IPS-NIHi7 (cell line): ENCODE results near the gene MRPL30.
"Not testable (repeated sequence)": the region's sequence is repeated elsewhere in the genome, so short reads cannot be mapped to it uniquely, and the experiment has no call there.

Source experiments
- DNase-seq: peaks from one replicate; pipeline ENCODE4 v3.0.0; 2012; ENCODE audit warnings: mixed read lengths; ENCODE audit errors: extremely low spot score

The MRPL30 gene

DNA sequence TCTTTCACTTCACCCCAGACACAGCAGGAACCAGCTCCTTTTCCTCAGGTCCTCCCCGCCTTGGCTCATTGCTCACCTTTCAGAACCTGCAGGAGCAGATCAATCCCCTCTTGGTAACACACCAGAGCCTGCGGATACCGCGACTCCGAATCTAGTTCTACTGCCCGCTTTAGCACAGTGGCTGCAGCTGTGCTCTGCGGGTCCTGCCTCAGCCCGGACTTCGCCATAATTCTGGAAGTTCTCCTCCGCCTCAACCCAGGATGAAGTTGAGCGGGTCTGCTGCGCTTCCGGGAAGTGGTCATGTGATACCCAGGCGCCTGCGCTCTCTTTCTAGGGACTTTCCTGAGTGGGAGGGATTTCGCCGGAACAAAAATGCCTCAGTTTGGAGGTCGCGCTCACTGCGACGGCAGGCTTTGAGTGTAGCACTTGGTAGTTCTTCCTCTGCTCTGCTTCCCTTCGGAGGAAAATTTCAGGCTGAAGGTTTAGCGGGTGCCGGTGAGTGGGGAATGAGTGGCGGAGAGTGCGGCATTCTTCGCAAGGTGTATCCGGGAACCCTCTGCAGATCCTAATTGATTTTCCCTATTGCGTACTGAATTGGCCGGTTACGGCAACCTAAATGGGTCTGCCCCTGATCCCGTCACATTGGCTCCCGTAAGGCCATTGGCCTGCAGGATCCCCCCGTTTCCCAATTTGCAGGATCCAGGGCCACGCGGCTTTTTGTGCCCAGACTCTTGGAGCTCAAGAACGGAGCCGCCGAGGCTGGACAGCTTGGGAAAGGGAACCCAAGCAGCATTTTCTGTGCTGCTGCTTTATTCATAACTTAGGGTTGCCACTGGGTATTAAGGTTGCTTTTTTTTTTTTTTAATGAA lies at the start of gene MRPL30, which contains the start of gene MITD1:
Gene MRPL30 (plus strand): TSS at position 430 of the 869 bp plus-strand sequence. CDS start 5,020 bp downstream, outside the sequence.
Gene MITD1 (minus strand): TSS at position 304 of the 869 bp plus-strand sequence. CDS start 77 bp downstream, at position 227.
- DNase-seq = peak; percentile 89

DNA sequence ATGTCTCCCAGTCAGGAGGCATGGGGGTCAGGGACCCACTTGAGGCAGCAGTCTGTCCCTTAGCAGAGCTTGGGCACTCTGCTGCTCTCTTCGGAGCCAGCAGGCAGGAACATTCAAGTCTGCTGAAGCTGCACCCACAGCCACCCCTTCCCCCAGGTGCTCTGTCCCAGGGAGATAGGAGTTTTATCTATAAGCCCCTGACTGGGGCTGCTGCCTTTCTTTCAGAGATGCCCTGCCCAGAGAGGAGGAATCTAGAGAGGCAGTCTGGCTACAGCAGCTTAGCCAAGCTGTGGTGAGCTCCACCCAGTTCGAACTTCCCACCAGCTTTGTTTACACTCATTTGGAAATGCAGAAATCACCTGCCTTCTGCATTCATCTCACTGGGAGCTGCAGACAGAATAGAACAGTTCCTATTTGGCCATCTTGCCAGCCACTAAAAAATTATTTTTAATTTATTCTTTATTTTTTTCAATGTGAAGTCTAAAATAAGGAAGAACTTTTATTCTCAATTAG lies 45.9 kb upstream of the MRPL30 start:
- not testable (repeated sequence) for DNase-seq

DNA sequence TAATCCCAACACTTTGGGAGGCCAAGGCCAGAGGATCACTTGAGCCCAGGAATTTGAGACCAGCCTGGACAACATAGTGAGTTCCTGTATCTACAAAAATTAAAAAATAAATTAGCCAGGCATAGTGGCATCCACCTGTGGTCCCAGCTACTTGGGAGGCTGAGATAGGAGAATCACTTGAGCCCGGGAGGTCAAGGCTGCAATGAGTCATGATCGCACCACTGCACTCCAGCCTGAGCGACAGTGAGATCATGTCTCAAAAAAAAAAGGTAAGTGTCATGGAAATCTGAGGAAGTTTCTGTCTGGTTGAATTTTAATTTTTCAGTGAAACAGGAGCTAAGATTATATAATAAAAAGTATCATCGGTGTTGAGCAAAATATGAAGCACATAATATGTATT lies 42.0 kb upstream of the MRPL30 start:
- DNase-seq = no peak

DNA sequence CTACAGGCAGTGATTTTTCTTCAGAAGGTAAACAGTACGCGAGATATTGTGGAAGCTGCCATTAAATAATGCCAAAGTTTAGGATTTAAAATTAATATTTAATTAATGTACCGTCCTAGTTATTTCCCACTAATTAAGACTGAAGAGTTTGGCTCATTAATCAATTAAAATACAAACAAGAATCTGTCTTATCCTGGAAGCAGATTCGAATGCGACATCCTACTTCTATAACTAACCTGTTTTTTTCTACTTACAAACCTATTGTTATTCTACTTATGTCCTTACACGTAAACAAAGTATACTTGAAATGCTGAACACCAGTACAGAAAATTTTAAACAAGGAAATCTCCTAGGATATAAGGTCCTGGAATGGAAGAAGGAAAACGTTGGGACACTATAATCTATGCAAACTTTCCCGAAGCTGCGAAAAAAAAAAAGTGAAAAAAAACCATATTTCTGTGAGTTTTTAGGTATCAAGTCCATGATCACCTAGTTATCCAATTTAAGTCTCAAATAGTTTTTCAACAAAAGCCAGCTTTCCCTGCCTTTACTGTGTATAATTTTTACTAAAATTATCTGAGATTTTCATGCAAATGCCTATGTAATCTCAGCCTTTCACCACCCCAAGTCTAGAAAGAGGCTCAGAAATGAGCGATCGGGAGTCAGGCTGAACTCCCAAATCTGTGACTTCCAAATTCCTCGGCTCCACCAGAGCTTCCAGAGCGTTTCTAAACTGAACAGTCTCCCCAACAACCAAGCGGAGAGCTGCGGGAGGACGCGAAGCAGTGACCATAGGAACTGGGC lies 40.7 kb upstream of the MRPL30 start:
- DNase-seq = no peak

DNA sequence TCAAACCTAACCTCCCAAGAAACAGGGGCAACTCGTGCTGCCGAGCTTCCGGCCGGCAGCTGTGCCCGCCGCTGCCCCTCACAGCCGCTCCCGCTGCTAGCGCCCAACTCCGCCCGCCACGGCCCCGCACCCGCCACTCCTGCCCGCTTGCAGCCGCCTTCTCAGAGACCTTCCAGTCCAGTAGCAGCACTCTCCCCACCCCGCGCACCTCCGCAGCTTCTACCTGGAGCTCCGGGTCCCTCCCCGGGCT lies 40.2 kb upstream of the MRPL30 start:
- DNase-seq = no peak

DNA sequence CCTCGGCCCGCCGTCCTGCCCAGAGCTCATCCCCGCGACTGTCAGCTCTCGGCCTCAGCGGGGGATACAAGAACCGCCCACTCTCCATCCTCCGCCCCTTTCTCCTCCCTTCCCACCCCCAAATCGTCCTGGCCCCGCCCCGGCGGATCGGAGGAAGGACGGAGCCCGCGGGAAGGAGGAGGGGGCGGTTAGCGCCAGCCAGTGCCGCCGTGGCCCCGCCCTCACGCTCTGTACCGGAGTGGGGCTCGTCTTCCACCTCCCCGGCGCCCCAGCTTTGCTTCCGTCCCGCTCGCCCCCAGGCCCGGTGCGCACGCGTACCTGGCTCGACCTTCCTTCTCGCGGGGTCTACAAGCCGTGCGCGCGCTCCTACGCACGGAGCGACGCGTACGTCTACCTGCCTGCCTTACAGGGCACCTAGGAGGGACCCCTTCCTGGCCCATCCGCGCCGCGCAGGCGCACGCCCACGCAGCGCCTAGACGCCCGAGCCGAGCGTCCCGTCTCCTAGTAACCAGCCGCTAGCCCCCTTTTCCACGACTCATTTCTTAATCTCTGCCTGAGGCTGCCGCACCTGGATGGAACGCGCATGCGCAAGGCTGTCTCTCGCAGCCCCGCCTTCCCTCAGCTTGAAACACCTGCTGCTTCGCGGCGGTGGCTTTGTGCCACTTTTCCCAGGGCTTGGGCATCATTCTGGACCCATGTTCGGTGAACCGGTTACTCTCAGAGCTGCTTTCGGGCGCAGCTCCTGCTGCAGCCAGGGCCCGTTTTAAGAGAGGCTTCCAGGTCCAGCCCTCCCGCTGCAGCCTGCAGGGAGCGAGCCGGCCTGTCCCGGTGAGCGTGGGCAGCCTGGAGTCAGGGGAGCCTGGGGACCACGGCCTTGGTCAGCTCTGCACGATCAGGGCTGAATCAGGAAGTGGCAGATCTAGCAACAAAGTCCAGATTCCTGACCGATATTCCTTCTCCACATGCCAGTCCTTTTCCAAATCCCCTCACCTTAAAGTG lies 39.6 kb upstream of the MRPL30 start, which contains the start of gene C2orf15:
Gene C2orf15 (plus strand): TSS at position 598 of the 999 bp plus-strand sequence. CDS start 8,852 bp downstream, outside the sequence.
- DNase-seq = peak; percentile 88

DNA sequence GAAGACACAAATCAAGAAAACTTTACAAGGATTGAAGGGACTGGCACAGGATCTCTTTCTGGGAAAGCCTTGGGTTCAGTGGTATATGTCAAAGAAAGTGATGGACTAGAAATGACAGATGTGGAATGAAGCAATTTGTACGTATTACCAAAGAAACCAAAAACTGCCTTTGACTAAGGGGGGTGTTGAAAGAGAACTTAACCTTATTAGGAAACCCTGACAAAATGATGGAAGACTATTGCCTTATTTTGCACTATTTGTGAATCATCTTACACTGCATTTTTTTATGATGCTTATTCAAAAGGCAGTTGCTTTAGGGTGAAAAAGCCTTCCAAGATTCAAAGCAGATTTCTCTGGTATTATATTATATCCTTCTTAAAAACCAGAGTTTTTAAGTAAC lies 30.3 kb upstream of the MRPL30 start:
- no peak for DNase-seq

DNA sequence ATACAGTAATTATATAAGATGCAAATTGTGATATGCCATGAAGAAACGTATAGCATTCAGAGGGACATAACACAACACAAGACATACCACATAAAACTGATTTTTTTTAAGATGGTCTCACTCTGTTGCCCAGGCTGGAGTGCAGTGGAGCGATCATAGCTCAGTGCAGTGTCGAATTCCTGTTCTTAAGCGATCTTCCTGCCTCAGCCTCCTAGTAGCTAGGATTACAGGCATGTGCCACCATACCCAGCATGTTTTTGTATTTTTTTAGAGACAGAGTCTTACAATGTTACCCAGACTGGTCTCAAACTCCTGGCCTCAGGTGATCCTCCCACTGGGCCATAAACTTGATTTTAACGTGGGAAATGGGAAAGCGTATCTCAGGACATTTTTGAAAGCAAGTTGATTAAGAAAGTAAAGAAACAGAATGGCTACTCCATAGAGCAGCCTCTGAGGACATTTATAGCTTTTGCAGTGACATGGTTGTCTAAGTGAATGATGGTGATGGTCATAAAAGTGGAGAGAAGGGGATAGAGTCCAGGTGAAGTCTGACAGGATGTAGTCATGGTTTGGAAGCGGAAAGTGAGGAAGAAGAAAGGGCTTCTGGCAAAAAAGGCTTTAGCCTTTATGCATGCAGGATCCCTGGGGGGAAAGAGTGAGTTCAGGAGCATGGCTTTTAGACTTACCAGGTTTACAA lies 28.6 kb upstream of the MRPL30 start:
- no peak for DNase-seq

DNA sequence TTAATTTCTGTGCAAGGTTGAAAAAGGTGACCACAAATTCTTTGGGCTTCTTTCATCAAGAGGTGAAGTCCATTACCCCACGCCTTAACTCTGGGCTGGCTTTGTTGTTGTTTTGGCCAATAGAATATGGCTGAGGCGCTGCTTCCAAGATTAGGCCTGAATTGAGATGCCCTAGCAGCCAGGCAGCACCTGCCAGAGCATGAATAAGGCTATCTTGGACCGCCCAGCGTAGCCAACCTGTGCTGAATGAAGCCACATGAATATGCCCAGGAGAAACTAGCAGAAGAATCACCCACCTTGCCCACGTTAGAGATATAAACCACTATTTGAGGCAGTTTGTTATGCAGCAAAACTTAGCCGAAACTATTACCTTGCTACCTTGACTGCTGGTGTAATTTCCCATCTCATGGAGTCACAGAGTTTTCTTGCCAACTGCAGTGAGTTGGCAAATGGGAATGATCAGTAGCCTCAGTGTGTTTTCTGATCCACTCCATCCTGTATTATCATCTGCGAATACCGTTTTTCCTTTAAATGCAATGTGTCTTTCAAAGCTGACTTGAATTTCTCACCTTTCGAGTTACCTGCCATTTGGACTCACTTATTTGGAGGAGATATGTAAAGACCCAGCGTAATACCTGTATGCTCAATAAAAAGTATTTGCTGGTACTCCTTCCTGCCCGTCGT lies 26.9 kb upstream of the MRPL30 start:
- DNase-seq = no peak

DNA sequence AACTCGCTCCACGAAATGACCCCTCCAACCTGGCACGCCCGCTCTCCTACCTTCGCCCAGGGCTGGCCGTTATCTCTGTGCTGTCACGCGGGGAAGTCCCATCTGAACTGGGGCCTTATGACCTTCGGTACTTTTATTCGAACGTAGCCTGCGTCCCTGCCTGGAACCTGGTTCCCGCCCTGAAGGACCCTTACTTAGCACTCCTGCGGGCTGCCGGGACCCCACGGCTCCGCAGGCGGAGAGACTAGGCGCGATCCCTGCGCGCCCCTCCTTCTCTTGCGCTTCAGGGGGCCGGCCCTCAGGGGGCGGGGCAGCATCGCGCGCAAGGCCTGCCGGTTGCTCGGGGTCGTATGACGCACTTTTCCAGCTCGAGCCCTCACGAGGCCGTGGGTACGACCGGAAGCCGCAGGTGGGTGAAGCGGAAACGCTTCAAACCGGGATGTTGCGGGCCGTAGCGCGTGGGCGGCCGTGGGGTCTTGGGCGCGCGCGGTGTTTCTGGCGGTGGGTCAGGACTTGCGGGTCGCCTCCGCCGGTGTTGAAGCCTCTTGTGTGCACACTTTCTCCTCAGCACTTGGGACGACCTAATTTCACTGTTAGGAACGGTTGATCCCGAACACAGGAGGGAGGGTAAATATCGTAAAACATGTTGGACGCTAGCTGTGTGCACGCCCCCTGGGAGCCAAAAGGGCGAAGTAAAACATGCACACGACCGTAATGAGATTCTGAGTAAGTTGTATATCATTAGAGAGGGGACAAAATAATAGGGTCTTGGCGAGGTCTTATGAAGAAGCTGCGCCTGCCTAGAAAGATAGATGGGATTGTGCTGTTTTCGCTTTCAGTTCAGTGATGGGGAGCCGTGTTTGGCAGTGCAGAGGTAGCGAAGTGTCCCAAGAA lies 26.1 kb upstream of the MRPL30 start, which contains the start of the genes LIPT1 and TSGA10:
Gene LIPT1 (plus strand): TSS at position 325 of the 894 bp plus-strand sequence. CDS start 6,991 bp downstream, outside the sequence.
Gene TSGA10 (minus strand): TSS at position 300 of the 894 bp plus-strand sequence. CDS start 45,503 bp downstream, outside the sequence.
- DNase-seq = peak; percentile 93

DNA sequence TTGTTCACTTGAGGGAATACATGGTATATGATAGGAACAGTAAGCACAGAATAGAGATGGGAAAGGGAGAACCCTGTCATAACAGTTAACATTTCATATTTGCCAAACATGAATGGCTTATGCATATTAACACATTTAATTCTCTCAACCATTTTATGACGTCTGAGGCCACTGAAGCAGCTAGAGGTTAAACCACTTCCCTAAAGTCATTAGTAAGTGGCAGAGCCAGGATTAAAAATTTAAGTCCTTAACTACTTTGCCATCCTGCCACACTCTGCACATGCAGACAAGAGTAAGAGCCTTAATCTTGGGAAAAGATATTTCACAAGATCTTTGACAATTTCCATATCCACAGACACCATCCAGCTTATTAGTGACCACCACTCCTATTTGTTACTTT lies 24.1 kb upstream of the MRPL30 start:
- no peak for DNase-seq

DNA sequence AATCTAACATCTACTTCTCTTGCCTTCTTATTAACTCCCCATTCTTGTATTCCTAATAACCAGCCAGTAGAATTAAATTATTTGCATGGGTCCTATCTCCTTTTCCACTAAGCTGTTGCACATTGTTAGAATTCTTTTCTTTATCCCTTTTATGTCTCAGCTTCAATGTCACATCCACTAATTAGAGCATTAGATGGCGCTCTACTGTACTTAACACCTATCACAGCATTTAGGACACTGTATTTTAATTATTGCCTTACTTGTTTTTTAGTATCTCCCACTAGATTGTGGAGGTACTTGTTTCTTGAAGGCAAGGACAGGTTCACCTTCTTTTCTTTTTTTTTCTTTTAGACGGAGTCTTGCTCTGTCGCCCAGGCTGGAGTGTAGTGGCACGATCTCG lies 22.4 kb upstream of the MRPL30 start:
- DNase-seq = no peak

DNA sequence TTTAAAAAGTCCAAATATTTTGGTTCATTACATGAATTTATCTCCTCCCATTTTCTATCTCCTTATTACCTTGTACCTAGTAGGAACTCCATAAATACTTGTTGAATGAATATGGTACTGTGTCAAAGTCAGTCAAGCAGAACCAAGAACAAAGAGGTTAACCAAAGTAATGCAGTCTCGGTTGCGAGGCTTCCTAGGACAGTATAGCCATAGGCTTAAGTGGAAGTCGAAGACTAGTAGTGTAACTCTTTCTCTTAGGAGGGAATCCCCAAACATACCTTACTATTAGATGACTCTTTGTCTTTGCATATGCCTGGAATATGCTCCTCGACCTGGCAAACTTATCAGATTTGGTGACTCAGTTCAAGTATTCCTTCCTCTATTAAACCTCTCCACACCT lies 21.4 kb upstream of the MRPL30 start:
- no peak for DNase-seq

DNA sequence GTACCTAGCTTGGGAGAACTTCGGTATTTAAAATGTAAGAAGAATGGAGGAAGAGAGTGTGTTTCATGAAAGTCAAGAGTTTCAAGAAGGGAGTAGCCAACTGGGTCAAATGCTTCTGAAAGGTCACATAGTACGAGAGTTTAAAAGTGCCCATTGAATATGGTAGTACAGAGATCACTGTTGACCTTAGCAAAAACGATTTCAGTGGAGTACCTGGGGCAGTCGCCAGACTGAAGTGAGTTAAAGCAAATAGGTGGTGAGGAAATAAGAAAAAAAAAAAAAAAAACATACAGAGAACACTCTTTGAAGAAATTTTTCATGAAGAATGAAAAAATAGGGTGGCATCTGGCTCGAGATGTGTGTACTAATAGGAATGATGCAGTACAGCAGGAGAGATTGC lies 14.8 kb upstream of the MRPL30 start:
- no peak for DNase-seq

DNA sequence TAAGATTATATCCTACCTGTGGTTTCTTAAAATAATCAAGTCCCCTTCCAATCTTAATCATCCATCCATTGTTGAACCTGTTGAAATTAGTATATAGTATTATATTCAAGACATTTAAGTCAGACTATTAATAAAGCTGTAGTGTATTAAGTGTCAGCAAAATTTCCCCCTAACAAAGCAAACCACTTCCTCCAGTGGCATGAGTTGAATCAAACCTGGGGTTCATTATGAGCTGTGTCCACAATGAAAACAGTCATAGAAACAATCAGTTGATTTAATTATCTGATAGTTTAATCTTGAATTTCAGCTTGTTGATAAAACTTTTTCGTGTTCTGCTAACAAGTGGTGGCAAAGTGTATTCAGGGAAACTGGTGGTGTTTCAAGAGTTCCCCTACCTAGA lies 11.4 kb upstream of the MRPL30 start:
- DNase-seq = no peak

DNA sequence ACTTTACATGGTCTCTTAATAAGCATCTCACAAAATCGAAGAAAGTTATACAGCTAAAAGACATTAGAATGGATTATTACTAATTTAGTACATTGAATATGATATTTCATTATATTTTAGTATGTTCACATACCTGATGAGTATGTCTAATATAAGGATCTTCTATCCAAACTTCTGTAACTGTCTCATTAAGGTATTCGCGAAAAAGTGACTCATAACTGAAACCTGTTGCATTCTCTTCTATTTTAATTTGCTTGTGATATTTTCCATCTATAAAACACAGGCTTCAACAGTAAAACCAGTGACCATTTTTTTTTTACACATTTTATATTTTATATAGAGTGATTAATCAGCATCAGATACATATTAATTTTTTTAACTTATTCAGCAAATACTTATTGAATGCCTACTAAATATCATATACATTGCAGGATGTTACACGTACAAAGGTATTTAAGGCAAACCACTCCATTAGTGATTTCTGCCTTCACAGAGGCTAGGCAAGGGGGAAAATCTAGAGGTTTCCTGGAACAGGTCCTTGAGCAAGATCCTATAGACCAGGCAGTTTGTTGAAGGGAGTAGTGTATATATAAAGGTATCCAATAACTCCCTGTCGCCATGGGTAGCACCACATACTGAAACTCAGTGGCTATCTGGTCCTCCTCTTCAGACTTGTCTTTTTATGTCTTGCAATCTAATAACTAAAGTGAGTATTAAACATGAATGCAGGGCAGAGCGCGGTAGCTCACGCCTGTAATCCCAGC lies 9.4 kb upstream of the MRPL30 start:
- no peak for DNase-seq

DNA sequence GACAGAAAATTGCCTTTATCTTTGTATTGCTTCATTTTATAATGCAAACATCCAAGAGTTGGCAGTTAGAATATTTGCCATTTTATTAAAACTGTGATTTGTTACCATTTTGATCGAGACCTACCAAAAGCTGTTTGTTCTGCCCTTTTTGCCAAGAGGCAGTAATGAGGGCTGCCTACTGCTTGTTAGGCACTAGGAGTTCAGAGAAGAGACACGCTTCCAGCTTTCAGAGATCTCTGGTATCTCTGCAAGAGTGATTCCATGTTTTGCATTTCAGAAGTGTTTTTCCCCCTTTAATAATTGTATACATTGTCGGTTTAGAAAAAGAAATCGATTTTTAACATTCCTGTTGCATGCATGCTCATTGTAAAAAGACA lies 628 bp downstream of the MRPL30 start:
- DNase-seq = no peak

DNA sequence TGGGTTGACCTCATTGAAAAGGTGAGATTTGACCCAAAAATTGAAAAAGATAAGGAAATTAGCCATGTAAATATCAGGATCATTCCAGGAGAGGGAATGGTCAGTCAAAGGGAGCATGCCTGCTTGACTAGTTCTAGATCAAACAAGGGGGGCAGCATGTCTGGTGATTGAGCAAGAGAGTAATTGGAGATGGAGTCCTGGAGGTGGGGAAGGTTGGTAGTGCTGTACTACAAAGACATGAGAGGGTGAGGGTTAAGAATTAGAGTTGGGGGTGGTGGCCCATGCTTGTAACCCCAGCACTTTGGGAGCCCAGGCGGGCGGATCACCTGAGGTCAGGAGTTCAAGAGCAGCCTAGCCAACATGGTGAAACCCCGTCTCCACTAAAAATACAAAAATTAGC lies 2.0 kb downstream of the MRPL30 start:
- DNase-seq = no peak
